H1 (cell line): Measurements from ENCODE around the gene GPR176. TPM values are rescaled to one million over a fixed set of nuclear protein-coding genes. Genes with fewer than 3 reads are reported as not detected.

ENCODE experiments used
- CTCF ChIA-PET: fragments of 300-600 bp; sonication (Branson Sonifier 250); formaldehyde crosslinking; loops from one replicate; lab custom pipeline; 2021; ENCODE audit not compliant: partially characterized antibody; lab: Charles Lee
- POLR2A ChIA-PET: fragments of 300-600 bp; sonication (Branson Sonifier 250); formaldehyde crosslinking; loops from one replicate; lab custom pipeline; 2021; ENCODE audit warnings: inconsistent platforms; ENCODE audit not compliant: partially characterized antibody; lab: Charles Lee
- DNase-seq, 2 experiments: peaks; one replicate each; pipeline versions ENCODE4 v3.0.0 to v3.0.0-alpha.2; 2010 to 2022; ENCODE audit warnings: low spot score in 2 of 2, low read depth in 1 of 2, mixed read lengths in 1 of 2
- FAIRE-seq: peaks from 2 replicates; lab custom pipeline; 2011; peaks lifted over from hg19 to GRCh38; lab: Jason Lieb, UNC
- H2AFZ ChIP-seq: 2 replicates; pipeline ENCODE4 v1.8.1; 2012; ENCODE audit warnings: low read length, inconsistent platforms
- H2AK5ac ChIP-seq: 2 replicates; pipeline ENCODE4 v1.6.1; 2013; ENCODE audit warnings: low read depth, low read length
- H2BK120ac ChIP-seq: replicated peaks from 2 replicates; pipeline ENCODE3; 2013; ENCODE audit warnings: low read depth, low read length, inconsistent platforms
- H2BK12ac ChIP-seq: 2 replicates; pipeline ENCODE4 v1.6.1; 2013; ENCODE audit warnings: low read depth, low read length
- H2BK15ac ChIP-seq: 2 replicates; pipeline ENCODE4 v1.6.1; 2013; ENCODE audit warnings: low read length
- H2BK20ac ChIP-seq: 2 replicates; pipeline ENCODE4 v1.6.1; 2013; ENCODE audit warnings: low read length
- H2BK5ac ChIP-seq: 2 replicates; pipeline ENCODE4 v1.6.1; 2013; ENCODE audit warnings: low read depth, low read length
- H3K14ac ChIP-seq: 2 replicates; pipeline ENCODE4 v1.6.1; 2013; ENCODE audit warnings: inconsistent platforms; ENCODE audit not compliant: insufficient read length
- H3K18ac ChIP-seq: 2 replicates; pipeline ENCODE4 v1.6.1; 2013; ENCODE audit warnings: low read length; ENCODE audit errors: extremely low read depth
- H3K23ac ChIP-seq: 2 replicates; pipeline ENCODE4 v1.6.1; 2013; ENCODE audit warnings: inconsistent platforms; ENCODE audit not compliant: insufficient read length
- H3K23me2 ChIP-seq: 2 replicates; pipeline ENCODE4 v1.6.1; 2013; ENCODE audit warnings: low read depth, low read length
- H3K27ac ChIP-seq: 2 replicates; pipeline ENCODE4 v1.6.1; 2011; ENCODE audit warnings: low read depth, low read length, inconsistent platforms
- H3K27me3 ChIP-seq, 4 experiments: replicated peaks in 1 of 4; 1 replicate in 1 of 4; 2 replicates in 3 of 4; pipeline versions ENCODE4 v1.6.1 to v1.8.1; 2011 to 2013; ENCODE audit warnings: low read length in 3 of 4, mild to moderate bottlenecking in 3 of 4, inconsistent platforms in 2 of 4, mixed read lengths in 2 of 4, moderate library complexity in 1 of 4; ENCODE audit not compliant: control insufficient read depth in 3 of 4, insufficient read depth in 3 of 4; ENCODE audit errors: extremely low read depth in 1 of 4
- H3K36me3 ChIP-seq, 4 experiments: 2 replicates each; pipeline versions ENCODE4 v1.6.1 to v1.8.1; 2011 to 2013; ENCODE audit warnings: mild to moderate bottlenecking in 4 of 4, low read length in 3 of 4, moderate library complexity in 2 of 4, control low read depth in 1 of 4, inconsistent platforms in 1 of 4; ENCODE audit not compliant: insufficient read depth in 4 of 4, control insufficient read depth in 2 of 4
- H3K4ac ChIP-seq: replicated peaks from 2 replicates; pipeline ENCODE3; 2013; ENCODE audit warnings: low read length, low read depth, mixed read lengths, inconsistent platforms; ENCODE audit not compliant: insufficient read length
- H3K4me1 ChIP-seq, 4 experiments: replicated peaks in 1 of 4; 1 replicate in 1 of 4; 2 replicates in 3 of 4; pipeline versions ENCODE4 v1.6.1 to v1.8.1; 2011 to 2013; ENCODE audit warnings: low read length in 3 of 4, inconsistent platforms in 2 of 4, mixed read lengths in 1 of 4; ENCODE audit not compliant: insufficient read depth in 4 of 4, control insufficient read depth in 3 of 4
- H3K4me2 ChIP-seq, 2 experiments: 2 replicates each; pipeline versions ENCODE4 v1.6.1 to v1.8.1; 2011 to 2013; ENCODE audit warnings: low read depth in 2 of 2, low read length in 2 of 2, control low read depth in 1 of 2, inconsistent platforms in 1 of 2, mild to moderate bottlenecking in 1 of 2; ENCODE audit not compliant: insufficient read depth in 1 of 2
- H3K4me3 ChIP-seq, 4 experiments: fragments of 200-600, 300-600 bp in 1 of 4; sonication (generic), shearing (Covaris generic), sonication (Bioruptor Twin) in 1 of 4; 2 replicates each; pipeline versions ENCODE4 v1.5.1 to v1.8.1; 2011 to 2016; ENCODE audit warnings: low read length in 4 of 4, low read depth in 3 of 4, control low read depth in 2 of 4, inconsistent platforms in 2 of 4, mild to moderate bottlenecking in 2 of 4, mixed read lengths in 1 of 4, moderate library complexity in 1 of 4; ENCODE audit not compliant: insufficient read depth in 2 of 4; ENCODE audit errors: extremely low read depth in 1 of 4
- H3K56ac ChIP-seq: replicated peaks from 2 replicates; pipeline ENCODE3; 2013; ENCODE audit warnings: low read depth, mild to moderate bottlenecking, mixed read lengths, low read length, inconsistent platforms; ENCODE audit not compliant: insufficient read length
- H3K79me1 ChIP-seq: 2 replicates; pipeline ENCODE4 v1.6.1; 2013; ENCODE audit warnings: low read depth, low read length, control low read depth
- H3K79me2 ChIP-seq, 2 experiments: 2 replicates each; pipeline versions ENCODE4 v1.6.1 to v1.8.1; 2012 to 2013; ENCODE audit warnings: low read length in 2 of 2, mild to moderate bottlenecking in 2 of 2, inconsistent platforms in 1 of 2; ENCODE audit not compliant: insufficient read depth in 2 of 2, control insufficient read depth in 1 of 2
- H3K9ac ChIP-seq, 4 experiments: replicated peaks in 1 of 4; 1 replicate in 1 of 4; 2 replicates in 3 of 4; pipeline versions ENCODE4 v1.6.1 to v1.8.1; 2011 to 2013; ENCODE audit warnings: low read depth in 3 of 4, low read length in 3 of 4, control low read depth in 2 of 4, mild to moderate bottlenecking in 2 of 4, moderate library complexity in 2 of 4, inconsistent platforms in 1 of 4; ENCODE audit errors: extremely low read depth in 1 of 4
- H3K9me3 ChIP-seq, 2 experiments: 2 replicates each; pipeline versions ENCODE4 v1.6.1 to v1.8.1; 2012 to 2013; ENCODE audit warnings: mild to moderate bottlenecking in 2 of 2, moderate library complexity in 2 of 2, control low read depth in 1 of 2, inconsistent platforms in 1 of 2, low read depth in 1 of 2, low read length in 1 of 2, mixed read lengths in 1 of 2; ENCODE audit not compliant: insufficient read depth in 2 of 2
- H4K20me1 ChIP-seq, 2 experiments: replicated peaks in 1 of 2; 2 replicates each; pipeline versions ENCODE3 to v1.8.1; 2011 to 2013; ENCODE audit warnings: inconsistent platforms in 2 of 2, low read length in 2 of 2, mild to moderate bottlenecking in 1 of 2; ENCODE audit not compliant: insufficient read depth in 2 of 2, control insufficient read depth in 1 of 2
- H4K5ac ChIP-seq: 2 replicates; pipeline ENCODE4 v1.6.1; 2013; ENCODE audit warnings: low read length, low read depth, mixed read lengths, inconsistent platforms; ENCODE audit not compliant: insufficient read length
- H4K8ac ChIP-seq: 2 replicates; pipeline ENCODE4 v1.8.0; 2013; ENCODE audit warnings: mild to moderate bottlenecking, moderate library complexity, low read length, inconsistent platforms; ENCODE audit not compliant: insufficient read depth; ENCODE audit errors: extremely low read depth
- H4K91ac ChIP-seq: replicated peaks from 2 replicates; pipeline ENCODE3; 2013; ENCODE audit warnings: low read length, mixed read lengths, inconsistent platforms; ENCODE audit not compliant: insufficient read length
- CHD2 ChIP-seq: IDR thresholded peaks from 2 replicates; pipeline ENCODE4 v1.6.1; 2012; ENCODE audit warnings: low read length, improper control_type of control experiment
- EP300 ChIP-seq, 2 experiments: IDR thresholded peaks; 1 replicate in 1 of 2; 2 replicates in 1 of 2; pipeline ENCODE4 v1.6.1; 2011 to 2012; ENCODE audit warnings: low read depth in 2 of 2, low read length in 2 of 2, mild to moderate bottlenecking in 2 of 2, borderline replicate concordance in 1 of 2, inconsistent platforms in 1 of 2, moderate library complexity in 1 of 2
- FOSL1 ChIP-seq: IDR thresholded peaks from 2 replicates; pipeline ENCODE4 v1.6.1; 2011; ENCODE audit warnings: mild to moderate bottlenecking, low read depth, low read length, moderate library complexity; ENCODE audit not compliant: insufficient read depth
- HDAC2 ChIP-seq, 2 experiments: fragments of 300-600 bp in 1 of 2; sonication (generic) in 1 of 2; IDR thresholded peaks; 2 replicates each; pipeline ENCODE4 v1.6.1; 2011 to 2012; ENCODE audit warnings: low read depth in 2 of 2, low read length in 2 of 2, mild to moderate bottlenecking in 2 of 2, moderate library complexity in 2 of 2, borderline replicate concordance in 1 of 2, inconsistent platforms in 1 of 2
- HDAC6 ChIP-seq: IDR thresholded peaks from one replicate; pipeline ENCODE4 v1.7.1; 2012; ENCODE audit warnings: low read depth, mild to moderate bottlenecking, inconsistent platforms, low read length, moderate library complexity
- POU5F1 ChIP-seq: IDR thresholded peaks from 2 replicates; pipeline ENCODE4 v1.6.1; 2011; ENCODE audit warnings: low read depth, mild to moderate bottlenecking, low read length, moderate library complexity
- RFX5 ChIP-seq: IDR thresholded peaks from 2 replicates; pipeline ENCODE4 v1.6.1; 2011; ENCODE audit warnings: low read depth, low read length, improper control_type of control experiment, borderline replicate concordance
- WGBS, 2 experiments: shearing (Covaris generic) in 1 of 2; methylation state at CpG; one replicate each; pipeline versions ENCODE4 v1.1.6 to v1.1.7; 2013 to 2015; ENCODE audit warnings: low lambda C conversion rate in 2 of 2, mixed read lengths in 2 of 2, inconsistent platforms in 1 of 2, low coverage in 1 of 2, missing lambda C conversion rate in 1 of 2; ENCODE audit not compliant: insufficient replicate concordance in 2 of 2, insufficient coverage in 1 of 2, insufficient read length in 1 of 2; ENCODE audit errors: extremely low coverage in 1 of 2, missing lambda C conversion rate in 1 of 2; 5-methylcytosine and 5-hydroxymethylcytosine counted together
- polyA plus RNA-seq, 7 experiments: library from polyadenylated mRNA; depleted of rRNA in 3 of 7; stranded (reverse) in 5 of 7; unstranded in 2 of 7; fragments of >200 nt in 5 of 7; fragments of 200-250 nt in 2 of 7; gene quantifications; 1 replicate in 5 of 7; 2 replicates in 1 of 7; 4 replicates in 1 of 7; pipeline versions ENCODE4 v1.2.1 to v1.2.3, GENCODE V29; 2011 to 2013; ENCODE audit warnings: missing spikeins in 2 of 7, mixed read lengths in 2 of 7
- total RNA-seq: library from RNA; stranded (reverse); fragmentation: NEBNext Ultra II Directional; extraction: Animal tissue kit (Norgen Biotek cat#: 25700); gene quantifications from 2 replicates; pipeline ENCODE4 v1.2.1, GENCODE V29; 2021

GPR176 gene
- total and polyA plus RNA-seq, 2 of the 8 experiments (the other 6 are each of a cell fraction or from before 2014, with no cell fraction given), result 190 to 281 TPM

- Histone ChIP-seq H3K79me2 (peaks cover 0 to 14% of the 10 kb centered on the region in 2 experiments; a peak in 2 of 4 replicates), H3K23me2 (peaks cover 7% of the 10 kb centered on the region), H4K20me1 (no peaks in the 10 kb centered on the region)
- TF ChIP-seq HDAC2 (IDR thresholded peaks at IDR 0.05; ENCODE audit: borderline replicate concordance in 1 of 2, low read depth in 2 of 2, low read length in 2 of 2) (no peak), RFX5 (no peak), EP300 (IDR thresholded peaks at IDR 0.05; ENCODE audit: borderline replicate concordance in 1 of 2, low read depth in 2 of 2, low read length in 2 of 2) (no peak), FOSL1 (no peak), CHD2 (no peak), HDAC6 (no peak), POU5F1 (no peak)
- TF ChIP-seq, all 59 proteins: peak for 0
- Histone ChIP-seq H3K36me3 (no peaks in the 10 kb centered on the region), H2BK5ac (no peak overlapping the region), H4K91ac (no peak overlapping the region), H2BK120ac (no peak overlapping the region), H2AK5ac (no peak overlapping the region), H2AFZ (no peak overlapping the region), H3K56ac (no peak overlapping the region), H3K27ac (no peak overlapping the region), H3K79me1 (no peaks in the 10 kb centered on the region), H3K14ac (no peak overlapping the region), H3K18ac (no peak overlapping the region), H3K23ac (no peak overlapping the region), H3K4me3 (no peak overlapping the region), H3K9ac (no peak overlapping the region), H3K4me2 (no peak overlapping the region), H3K4me1 (peaks cover 2 to 29% (median 24%) of the 10 kb centered on the region in 4 experiments; a peak in 6 of 7 replicates), H4K5ac (no peak overlapping the region), H2BK20ac (no peak overlapping the region), H3K9me3 (no peaks in the 10 kb centered on the region), H3K4ac (no peak overlapping the region), H4K8ac (no peak overlapping the region), H2BK12ac (no peak overlapping the region), H2BK15ac (no peak overlapping the region), H3K27me3 (no peaks in the 10 kb centered on the region)
- WGBS, 2 experiments, result 81% methylated on average over 4 of the region's 4 CpGs; no CpG with 5 or more reads in 1 of the 2 experiments
- no peak for DNase-seq
- ChIA-PET CTCF (interaction anchor here (0.7 to 3.8 kb wide), 25 partner anchors 10 to 550 kb away, joined by 3 to 33 read pairs (median 4); partner anchors contain the start of gene EIF2AK4), POLR2A (interaction anchor here (0.9 to 1.7 kb wide), 9 partner anchors 9 to 167 kb away, joined by 3 to 14 read pairs (median 4); partner anchors contain the start of gene EIF2AK4)
- FAIRE-seq, result no peak
Observed at GRCh38 chr15:39788108-39788507, 132.0 kb downstream of the GPR176 start.
